OCI-LY3 (cell line): Measurements from ENCODE around the gene RILPL1.

Experiments
- CTCF ChIP-seq: fragments of 200-600, 300-600 bp; sonication (generic); IDR thresholded peaks from 2 replicates; pipeline ENCODE4 v1.5.1; 2014; ENCODE audit warnings: antibody characterized with exemption, low read length, low read depth
- EZH2phosphoT487 ChIP-seq: fragments of 200-600 bp; shearing (Covaris generic); IDR thresholded peaks from 2 replicates; pipeline ENCODE4 v1.6.1; 2018; ENCODE audit warnings: antibody characterized with exemption, mixed run types, low read depth

DNA sequence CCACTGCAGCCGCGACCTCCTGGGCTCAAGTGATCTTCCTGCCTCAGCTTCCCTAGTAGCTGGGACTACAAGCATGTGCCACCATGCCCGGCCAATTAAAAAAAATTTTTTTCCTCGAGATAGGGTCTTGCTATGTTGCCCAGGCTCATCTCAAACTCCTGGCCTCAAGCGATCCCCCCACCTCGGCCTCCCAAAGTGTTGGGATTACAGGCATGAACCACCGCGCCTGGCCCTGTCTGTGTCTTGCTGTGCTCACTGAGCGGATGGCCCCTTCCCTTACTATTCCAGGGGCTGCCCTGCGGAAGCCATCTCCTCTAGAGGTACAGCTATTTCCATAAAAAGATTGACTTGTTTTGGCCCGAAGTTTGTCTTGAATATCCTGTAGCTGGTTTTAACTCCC lies 55.5 kb downstream of the RILPL1 start:
- TF ChIP-seq CTCF = no peak
- TF ChIP-seq EZH2phosphoT487 = no peak
